MCF 10A (cell line): Measurements from ENCODE around the gene STXBP4. TPM values are rescaled to one million over a fixed set of nuclear protein-coding genes. Genes with fewer than 3 reads are reported as not detected.

Experiments
- BruUV-seq: library from RNA; stranded (reverse); fragments of 400-500 nt; replicated peaks from 2 replicates; lab custom pipeline; 2021; lab: Mats Ljungman, UMichigan
- CTCF ChIA-PET: fragments of 300-600 bp; sonication (Branson Sonifier 250); formaldehyde crosslinking; extraction: SDS; loops from one replicate; lab custom pipeline; 2021; ENCODE audit warnings: antibody characterized with exemption, inconsistent platforms; lab: Yijun Ruan, JAX
- POLR2A ChIA-PET: fragments of 300-600, 350-650 bp; sonication (Branson Sonifier 250); formaldehyde crosslinking; extraction: SDS; loops from one replicate; lab custom pipeline; 2020; ENCODE audit warnings: antibody characterized with exemption, inconsistent platforms; lab: Yijun Ruan, JAX
- DNase-seq: peaks from one replicate; pipeline ENCODE4 v3.0.0-alpha.2; 2018; ENCODE audit not compliant: unreplicated experiment
- H3K27ac Mint-ChIP-seq: one replicate; pipeline ENCODE4 v1.8.0; 2022; ENCODE audit warnings: mild to moderate bottlenecking, low read depth, mixed read lengths; ENCODE audit not compliant: unreplicated experiment
- H3K27me3 Mint-ChIP-seq: one replicate; pipeline ENCODE4 v1.8.0; 2022; ENCODE audit warnings: mixed read lengths; ENCODE audit not compliant: insufficient read depth, unreplicated experiment
- H3K36me3 Mint-ChIP-seq: one replicate; pipeline ENCODE4 v1.8.0; 2022; ENCODE audit warnings: mild to moderate bottlenecking, moderate library complexity, mixed read lengths; ENCODE audit not compliant: insufficient read depth, unreplicated experiment
- H3K4me1 Mint-ChIP-seq: one replicate; pipeline ENCODE4 v1.8.0; 2022; ENCODE audit warnings: mixed read lengths; ENCODE audit not compliant: insufficient read depth, unreplicated experiment
- H3K4me3 Mint-ChIP-seq: one replicate; pipeline ENCODE4 v1.8.0; 2022; ENCODE audit warnings: mild to moderate bottlenecking, moderate library complexity, mixed read lengths; ENCODE audit not compliant: unreplicated experiment
- H3K9me3 Mint-ChIP-seq: one replicate; pipeline ENCODE4 v1.8.0; 2022; ENCODE audit warnings: mixed read lengths; ENCODE audit not compliant: unreplicated experiment
- intact Hi-C: fragments of 100-400 bp; cut with micrococcal nuclease; formaldehyde crosslinking; loops from 2 replicates; pipeline ENCODE4 v1.14.1; 2022
- total RNA-seq: library from RNA; stranded (reverse); gene quantifications from 2 replicates; pipeline ENCODE4 v1.2.3, GENCODE V29; 2022
- TF ChIP-seq, protein P1 (sequence below): fragments of 200-600 bp; IDR thresholded peaks from one replicate; pipeline ENCODE4 v1.8.0; 2022; ENCODE audit warnings: antibody characterized with exemption, mild to moderate bottlenecking; ENCODE audit not compliant: unreplicated experiment

Gene STXBP4
- total RNA-seq, 1 experiment from 2014 or later = 6.7 TPM

DNA sequence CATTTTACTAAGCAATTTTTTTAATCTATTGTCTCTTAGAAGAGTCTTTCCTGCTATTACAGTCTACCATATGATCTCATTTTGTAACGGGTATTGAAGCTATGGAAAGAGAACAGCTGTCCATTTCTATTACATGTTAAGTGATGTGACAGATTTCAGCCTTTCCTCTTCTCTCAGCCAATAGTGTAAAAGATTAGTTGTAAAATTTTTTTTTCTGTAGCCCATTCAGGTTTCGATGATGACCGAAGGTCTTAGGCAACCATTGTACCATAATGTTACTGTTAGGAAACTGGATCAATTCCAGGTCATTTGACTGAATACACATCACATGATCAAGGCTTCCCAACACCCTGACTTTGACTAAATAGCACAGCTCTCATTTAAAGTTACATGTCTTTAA, 148.6 kb downstream of the STXBP4 start:
- Mint-ChIP-seq H3K27me3 (no peaks in the 10 kb centered on the region), H3K4me1 (no peaks in the 10 kb centered on the region), H3K27ac (no peak overlapping the region), H3K36me3 (no peaks in the 10 kb centered on the region), H3K9me3 (no peaks in the 10 kb centered on the region), H3K4me3 (no peak overlapping the region)
- ChIA-PET CTCF (interaction anchor here (1.3 kb wide), 1 partner anchor 16 kb away, joined by 3 read pairs; no protein-coding TSS in a partner anchor), POLR2A (no interaction called here)
- intact Hi-C loops = no loop called here
- TF ChIP-seq, protein P1, sequence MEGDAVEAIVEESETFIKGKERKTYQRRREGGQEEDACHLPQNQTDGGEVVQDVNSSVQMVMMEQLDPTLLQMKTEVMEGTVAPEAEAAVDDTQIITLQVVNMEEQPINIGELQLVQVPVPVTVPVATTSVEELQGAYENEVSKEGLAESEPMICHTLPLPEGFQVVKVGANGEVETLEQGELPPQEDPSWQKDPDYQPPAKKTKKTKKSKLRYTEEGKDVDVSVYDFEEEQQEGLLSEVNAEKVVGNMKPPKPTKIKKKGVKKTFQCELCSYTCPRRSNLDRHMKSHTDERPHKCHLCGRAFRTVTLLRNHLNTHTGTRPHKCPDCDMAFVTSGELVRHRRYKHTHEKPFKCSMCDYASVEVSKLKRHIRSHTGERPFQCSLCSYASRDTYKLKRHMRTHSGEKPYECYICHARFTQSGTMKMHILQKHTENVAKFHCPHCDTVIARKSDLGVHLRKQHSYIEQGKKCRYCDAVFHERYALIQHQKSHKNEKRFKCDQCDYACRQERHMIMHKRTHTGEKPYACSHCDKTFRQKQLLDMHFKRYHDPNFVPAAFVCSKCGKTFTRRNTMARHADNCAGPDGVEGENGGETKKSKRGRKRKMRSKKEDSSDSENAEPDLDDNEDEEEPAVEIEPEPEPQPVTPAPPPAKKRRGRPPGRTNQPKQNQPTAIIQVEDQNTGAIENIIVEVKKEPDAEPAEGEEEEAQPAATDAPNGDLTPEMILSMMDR = no peak
- DNase-seq = peak; percentile 27
- no TSS peak for BruUV-seq

DNA sequence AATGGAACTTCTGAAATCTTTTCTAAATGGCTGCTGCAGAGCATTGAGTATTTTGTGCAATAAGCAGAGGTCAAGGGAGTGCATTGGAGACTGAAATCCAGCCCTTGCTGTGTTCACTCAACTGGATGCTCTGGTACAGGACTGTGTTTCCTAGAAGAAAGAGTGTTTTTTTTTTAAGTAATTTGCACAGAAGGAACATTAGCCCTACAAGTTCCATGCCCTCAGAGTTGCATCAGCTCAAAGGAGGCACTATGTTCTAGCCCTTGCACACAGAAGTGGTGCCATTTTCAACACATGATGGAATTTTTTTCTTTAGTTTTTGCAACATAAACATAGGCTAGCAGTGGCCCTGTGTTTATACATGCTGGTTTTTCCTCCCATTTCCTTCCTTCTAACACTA, 152.1 kb downstream of the STXBP4 start:
- Mint-ChIP-seq H3K27me3 (no peaks in the 10 kb centered on the region), H3K36me3 (no peaks in the 10 kb centered on the region), H3K9me3 (no peaks in the 10 kb centered on the region), H3K4me3 (no peak overlapping the region), H3K4me1 (no peaks in the 10 kb centered on the region), H3K27ac (no peak overlapping the region)
- intact Hi-C loops = no loop called here
- TF ChIP-seq, protein P1 = no peak
- no peak for DNase-seq
- no TSS peak for BruUV-seq
- ChIA-PET CTCF (interaction anchor here (0.7 to 1.3 kb wide), 2 partner anchors 13 to 58 kb away, joined by 3 to 5 read pairs; no protein-coding TSS in a partner anchor), POLR2A (interaction anchor here (0.7 kb wide), 1 partner anchor 41 kb away, joined by 3 read pairs; no protein-coding TSS in a partner anchor)

DNA sequence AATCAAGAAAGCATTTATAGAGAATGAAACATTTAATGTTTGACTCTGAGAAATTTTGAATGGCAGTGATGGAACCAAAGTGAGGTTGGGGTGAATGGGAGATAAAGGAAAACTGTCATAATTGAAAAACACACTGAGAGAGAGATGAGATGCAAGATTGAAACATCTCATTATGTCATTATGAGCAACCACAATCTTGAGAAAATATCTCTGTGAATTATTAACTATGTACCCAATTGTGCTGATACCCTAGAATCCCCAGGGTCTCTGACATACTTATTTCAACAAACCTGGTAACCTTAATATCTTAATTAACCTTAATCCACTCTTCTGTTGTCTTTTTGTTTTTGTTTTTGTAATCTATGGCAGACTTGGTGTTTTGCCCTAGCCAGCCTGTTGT, 152.7 kb downstream of the STXBP4 start:
- no peak for DNase-seq
- Mint-ChIP-seq H3K4me3 (no peak overlapping the region), H3K27me3 (no peaks in the 10 kb centered on the region), H3K36me3 (no peaks in the 10 kb centered on the region), H3K27ac (no peak overlapping the region), H3K4me1 (no peaks in the 10 kb centered on the region), H3K9me3 (no peaks in the 10 kb centered on the region)
- BruUV-seq = no TSS peak
- ChIA-PET CTCF (interaction anchor here (0.7 kb wide), 1 partner anchor 58 kb away, joined by 3 read pairs; no protein-coding TSS in a partner anchor), POLR2A (interaction anchor here (0.7 kb wide), 1 partner anchor 40 kb away, joined by 3 read pairs; no protein-coding TSS in a partner anchor)
- TF ChIP-seq, protein P1 = no peak
- intact Hi-C loops = no loop called here

DNA sequence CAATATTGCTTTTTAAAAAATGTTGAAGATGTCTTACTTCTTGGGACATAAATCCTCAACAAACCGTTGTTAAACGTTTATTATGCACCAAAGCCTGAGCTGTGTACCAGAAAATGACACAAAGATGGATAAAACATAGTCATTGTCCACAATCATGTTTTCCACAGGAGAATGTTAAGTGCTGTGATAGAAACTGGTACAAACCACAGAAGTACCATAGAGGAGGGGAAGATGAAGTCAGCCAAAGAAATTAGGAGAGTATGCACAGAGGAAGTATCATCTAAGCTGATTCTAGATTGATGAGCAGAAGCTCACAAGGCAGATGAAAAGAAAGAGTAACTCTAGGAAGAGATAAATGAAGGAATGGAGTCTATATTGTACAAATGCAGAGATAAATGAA, 153.5 kb downstream of the STXBP4 start:
- Mint-ChIP-seq H3K4me1 (no peaks in the 10 kb centered on the region), H3K36me3 (no peaks in the 10 kb centered on the region), H3K27ac (no peak overlapping the region), H3K27me3 (no peaks in the 10 kb centered on the region), H3K4me3 (no peak overlapping the region), H3K9me3 (no peaks in the 10 kb centered on the region)
- intact Hi-C loops = no loop called here
- TF ChIP-seq, protein P1 = no peak
- CTCF ChIA-PET = no interaction called here
- POLR2A ChIA-PET = no interaction called here
- no peak for DNase-seq
- no TSS peak for BruUV-seq
